Ishikawa (cell line): ENCODE data around the gene OVOL3.

Source experiments
- CREB1 ChIP-seq: IDR thresholded peaks from 2 replicates; pipeline ENCODE4 v1.6.1; 2012; ENCODE audit warnings: low read depth
- EP300 ChIP-seq: IDR thresholded peaks from 2 replicates; pipeline ENCODE4 v1.6.1; 2012; ENCODE audit warnings: borderline replicate concordance
- RAD21 ChIP-seq: IDR thresholded peaks from 2 replicates; pipeline ENCODE4 v1.6.1; 2012; ENCODE audit warnings: low read depth
- REST ChIP-seq: IDR thresholded peaks from 2 replicates; pipeline ENCODE4 v1.6.1; 2012; ENCODE audit warnings: low read depth, mild to moderate bottlenecking
- TAF1 ChIP-seq: IDR thresholded peaks from 2 replicates; pipeline ENCODE4 v1.6.1; 2012; ENCODE audit warnings: low read depth, mild to moderate bottlenecking
- TCF12 ChIP-seq: IDR thresholded peaks from 2 replicates; pipeline ENCODE4 v1.6.1; 2012; ENCODE audit warnings: low read depth

GRCh38 chr19:36144624-36145023 is 33.7 kb downstream of the OVOL3 start:
- no peak for TF ChIP-seq RAD21
- TF ChIP-seq REST: no peak
- TF ChIP-seq CREB1: no peak
- no peak for TF ChIP-seq TAF1
- no peak for TF ChIP-seq EP300
- no peak for TF ChIP-seq TCF12
